COLO829 (cell line): ENCODE results near the gene TMX2.
"Not testable (repeated sequence)": the region's sequence is repeated elsewhere in the genome, so short reads cannot be mapped to it uniquely, and the experiment has no call there.

Experiments used
- DNase-seq: peaks from one replicate; pipeline ENCODE4 v3.0.0; 2012; ENCODE audit warnings: low spot score

TMX2 gene

GRCh38 chr11:57713835-57714234 lies 1.4 kb downstream of the TMX2 start:
- DNase-seq = no peak

GRCh38 chr11:57716726-57717125 lies 4.3 kb downstream of the TMX2 start:
- not testable (repeated sequence) for DNase-seq

GRCh38 chr11:57727185-57727584 lies 14.8 kb downstream of the TMX2 start:
- DNase-seq = no peak

GRCh38 chr11:57728829-57729228 lies 16.4 kb downstream of the TMX2 start:
- no peak for DNase-seq

GRCh38 chr11:57729479-57729878 lies 17.1 kb downstream of the TMX2 start:
- no peak for DNase-seq

- DNase-seq = no peak
These were observed 20.3 kb downstream of the TMX2 start for GRCh38 chr11:57732661-57733060.

- DNase-seq = no peak
These were observed 23.4 kb downstream of the TMX2 start for GRCh38 chr11:57735619-57736298.

GRCh38 chr11:57741132-57742086 lies 29.0 kb downstream of the TMX2 start, which contains the start of gene SELENOH:
Gene SELENOH (plus strand): TSS chr11:57741491. CDS start chr11:57741596, 105 bp downstream.
- DNase-seq = peak; percentile 97

GRCh38 chr11:57742087-57742452 lies 29.7 kb downstream of the TMX2 start:
- DNase-seq = no peak

- DNase-seq = no peak
These were observed 32.0 kb downstream of the TMX2 start for GRCh38 chr11:57744357-57744756.

GRCh38 chr11:57745206-57745605 lies 32.8 kb downstream of the TMX2 start:
- no peak for DNase-seq

GRCh38 chr11:57746920-57747319 lies 34.5 kb downstream of the TMX2 start:
- no peak for DNase-seq

- no peak for DNase-seq
These were observed 38.8 kb downstream of the TMX2 start for GRCh38 chr11:57751176-57751575.

GRCh38 chr11:57751676-57752253 lies 39.4 kb downstream of the TMX2 start, which contains the start of gene BTBD18:
Gene BTBD18 (minus strand): TSS chr11:57751819. CDS start chr11:57751188, 631 bp downstream.
- no peak for DNase-seq

- no peak for DNase-seq
These were observed 40.6 kb downstream of the TMX2 start for GRCh38 chr11:57752954-57753353.

GRCh38 chr11:57758174-57758573 lies 45.8 kb downstream of the TMX2 start:
- DNase-seq = no peak

- DNase-seq = peak; percentile 98
These were observed 49.2 kb downstream of the TMX2 start, which contains the start of gene CTNND1 for GRCh38 chr11:57761301-57762234. Gene CTNND1 (plus strand): TSS chr11:57761802. CDS start chr11:57791479, 29,677 bp downstream.

GRCh38 chr11:57762235-57762861 lies 50.0 kb downstream of the TMX2 start:
- no peak for DNase-seq

GRCh38 chr11:57763568-57763967 lies 51.2 kb downstream of the TMX2 start:
- DNase-seq = peak; percentile 80

GRCh38 chr11:57764021-57764420 lies 51.6 kb downstream of the TMX2 start:
- DNase-seq = no peak

- no peak for DNase-seq
These were observed 52.2 kb downstream of the TMX2 start for GRCh38 chr11:57764566-57764965.
